ENCODE data around the gene BMP3. TPM values are rescaled to one million over a fixed set of nuclear protein-coding genes. Genes with fewer than 3 reads are reported as not detected.

Gene BMP3
- total RNA-seq, 4 donors from 2014 or later = 0.83 to 1.5 (median 1.2) TPM

DNA sequence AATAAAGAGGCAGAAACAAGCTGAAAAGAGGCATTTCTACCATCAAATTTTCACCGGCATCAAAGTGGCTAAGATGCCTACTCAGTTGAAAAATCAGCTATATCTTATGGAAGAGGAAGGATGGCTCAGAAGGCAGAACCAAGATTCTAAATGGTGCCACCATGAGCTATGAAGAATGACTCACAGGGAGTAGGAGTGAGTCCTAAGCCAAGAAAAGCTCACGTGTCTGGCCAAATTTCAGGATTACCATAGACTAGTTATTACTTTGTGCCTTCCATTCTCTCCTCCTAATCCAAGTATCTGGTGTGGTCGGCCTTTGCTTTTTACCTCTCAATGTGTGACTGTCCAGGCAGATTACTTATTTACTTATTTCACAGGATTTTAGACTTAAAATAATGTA, 54.8 kb downstream of the BMP3 start:
- intact Hi-C loops (cut with DNase I; ENCODE audit: low total_unique reads) = no loop called here
- no peak for TF ChIP-seq POLR2A (IDR thresholded peaks at IDR 0.05)
- TF ChIP-seq, protein P1, sequence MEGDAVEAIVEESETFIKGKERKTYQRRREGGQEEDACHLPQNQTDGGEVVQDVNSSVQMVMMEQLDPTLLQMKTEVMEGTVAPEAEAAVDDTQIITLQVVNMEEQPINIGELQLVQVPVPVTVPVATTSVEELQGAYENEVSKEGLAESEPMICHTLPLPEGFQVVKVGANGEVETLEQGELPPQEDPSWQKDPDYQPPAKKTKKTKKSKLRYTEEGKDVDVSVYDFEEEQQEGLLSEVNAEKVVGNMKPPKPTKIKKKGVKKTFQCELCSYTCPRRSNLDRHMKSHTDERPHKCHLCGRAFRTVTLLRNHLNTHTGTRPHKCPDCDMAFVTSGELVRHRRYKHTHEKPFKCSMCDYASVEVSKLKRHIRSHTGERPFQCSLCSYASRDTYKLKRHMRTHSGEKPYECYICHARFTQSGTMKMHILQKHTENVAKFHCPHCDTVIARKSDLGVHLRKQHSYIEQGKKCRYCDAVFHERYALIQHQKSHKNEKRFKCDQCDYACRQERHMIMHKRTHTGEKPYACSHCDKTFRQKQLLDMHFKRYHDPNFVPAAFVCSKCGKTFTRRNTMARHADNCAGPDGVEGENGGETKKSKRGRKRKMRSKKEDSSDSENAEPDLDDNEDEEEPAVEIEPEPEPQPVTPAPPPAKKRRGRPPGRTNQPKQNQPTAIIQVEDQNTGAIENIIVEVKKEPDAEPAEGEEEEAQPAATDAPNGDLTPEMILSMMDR (IDR thresholded peaks at IDR 0.05) = no peak
- WGBS, 2 donors = 66 to 70% methylated on average over 3 of the region's 3 CpGs
- DNase-seq (ENCODE audit: low spot score in 2 of 2) = no peak
- H3K4me3 ChIP-seq (ENCODE audit: low read depth, poor library complexity, severe bottlenecking) = no peak overlapping the region

DNA sequence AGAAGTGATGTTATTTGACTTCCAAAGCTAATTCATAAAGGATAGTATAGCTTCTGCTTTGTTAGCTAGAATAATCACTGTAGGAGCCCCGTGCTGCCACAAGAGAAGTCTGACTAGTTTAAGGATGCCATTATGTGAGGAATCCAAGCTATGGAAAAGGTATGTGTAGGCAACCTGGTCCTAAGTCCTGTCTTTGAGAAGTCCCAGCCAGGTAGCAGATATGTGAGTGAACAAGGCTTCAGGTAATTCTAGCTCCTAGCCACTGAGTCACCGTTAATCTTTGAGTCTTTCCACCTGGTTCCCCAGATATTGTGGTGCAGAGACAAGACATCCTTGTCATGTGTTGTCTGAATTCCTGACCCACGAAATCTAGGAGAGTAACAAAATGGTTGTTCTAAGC, 55.5 kb downstream of the BMP3 start:
- no peak for DNase-seq (ENCODE audit: low spot score in 2 of 2)
- H3K4me3 ChIP-seq (ENCODE audit: low read depth, poor library complexity, severe bottlenecking) = no peak overlapping the region
- intact Hi-C loops (cut with DNase I; ENCODE audit: low total_unique reads) = no loop called here
- 82 to 90% methylated on average over 3 of the region's 3 CpGs for WGBS, 2 donors
- TF ChIP-seq, protein P1 (IDR thresholded peaks at IDR 0.05) = no peak
- TF ChIP-seq POLR2A (IDR thresholded peaks at IDR 0.05) = no peak

DNA sequence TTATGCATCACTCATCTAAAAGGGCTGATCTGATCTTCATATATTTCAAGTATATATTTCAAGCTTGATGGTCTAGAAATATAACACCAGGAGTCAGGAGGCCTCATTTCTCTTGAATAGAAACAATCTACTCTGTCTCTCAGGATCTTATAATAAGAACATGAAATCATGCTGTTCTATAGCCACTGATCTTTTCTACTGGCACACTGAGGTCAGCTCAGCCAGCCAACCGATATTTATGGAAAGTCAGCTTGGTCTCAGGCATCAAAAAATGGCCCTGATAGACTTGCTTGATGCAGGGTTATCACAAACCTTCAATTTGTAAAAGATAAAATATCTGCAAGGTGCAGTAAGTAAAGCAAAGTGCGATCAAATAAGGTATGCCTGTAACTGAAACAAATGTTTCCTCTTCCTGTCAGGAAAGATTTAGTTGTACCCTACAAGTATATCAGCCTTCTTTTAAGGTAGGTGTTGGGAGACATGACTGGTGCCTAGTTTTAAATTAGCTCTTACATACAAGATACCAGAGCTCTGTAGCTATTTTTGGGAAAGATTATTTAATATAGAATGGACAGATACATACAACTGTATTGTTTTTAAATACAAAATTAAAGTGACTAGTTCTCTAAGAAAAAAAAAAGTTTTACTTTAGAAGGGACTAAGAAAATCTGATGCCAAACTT, 63.4 kb downstream of the BMP3 start:
- H3K4me3 ChIP-seq (ENCODE audit: low read depth, poor library complexity, severe bottlenecking) = no peak overlapping the region
- intact Hi-C loops (cut with DNase I; ENCODE audit: low total_unique reads) = no loop called here
- WGBS, 2 donors = 83 to 95% methylated on average over 2 of the region's 2 CpGs
- TF ChIP-seq, protein P1 (IDR thresholded peaks at IDR 0.05) = no peak
- TF ChIP-seq POLR2A (IDR thresholded peaks at IDR 0.05) = no peak
- DNase-seq (ENCODE audit: low spot score in 2 of 2) = no peak

DNA sequence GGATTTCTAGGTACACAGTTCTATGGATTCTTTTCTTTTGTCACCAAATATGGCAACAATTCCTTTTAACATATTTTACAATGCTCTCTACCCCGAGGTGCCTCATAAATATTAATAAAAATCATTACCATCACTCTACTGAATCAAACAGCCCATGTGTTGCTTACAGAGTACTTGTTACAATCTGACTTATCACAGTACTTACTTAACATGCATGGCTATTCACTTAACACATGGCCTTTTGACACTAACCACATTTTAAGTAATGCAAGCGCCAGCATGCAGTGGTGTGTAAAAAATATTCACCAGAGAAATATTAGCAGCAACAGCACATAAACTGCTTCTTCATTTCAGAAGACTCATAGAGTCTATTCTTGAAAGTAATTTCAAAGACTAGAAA, 64.9 kb downstream of the BMP3 start:
- no peak for DNase-seq (ENCODE audit: low spot score in 2 of 2)
- no peak overlapping the region for H3K4me3 ChIP-seq (ENCODE audit: low read depth, poor library complexity, severe bottlenecking)
- WGBS, 2 donors = 61 to 68% methylated on average over 2 of the region's 2 CpGs
- intact Hi-C loops (cut with DNase I; ENCODE audit: low total_unique reads) = no loop called here
- no peak for TF ChIP-seq POLR2A (IDR thresholded peaks at IDR 0.05)
- TF ChIP-seq, protein P1 (IDR thresholded peaks at IDR 0.05) = no peak

DNA sequence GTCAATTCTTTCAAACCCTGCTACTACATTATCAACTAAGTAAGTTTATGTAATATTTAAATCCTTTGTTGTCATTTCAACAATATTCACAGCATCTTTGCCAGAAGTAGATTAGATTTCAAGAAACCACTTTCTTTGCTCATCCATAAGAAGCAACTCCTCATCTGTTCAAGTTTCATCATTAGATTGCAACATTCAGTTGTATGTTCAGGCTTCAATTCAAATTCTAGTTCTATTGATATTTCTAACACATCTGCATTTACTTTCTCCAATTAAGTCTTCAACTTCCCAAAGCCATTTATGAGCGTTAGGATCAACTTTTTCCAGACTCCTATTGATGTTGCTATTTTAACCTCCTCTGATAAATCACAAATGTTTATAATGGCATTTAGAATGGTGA, 66.1 kb downstream of the BMP3 start:
- intact Hi-C loops (cut with DNase I; ENCODE audit: low total_unique reads) = no loop called here
- no peak overlapping the region for H3K4me3 ChIP-seq (ENCODE audit: low read depth, poor library complexity, severe bottlenecking)
- DNase-seq (ENCODE audit: low spot score in 2 of 2) = no peak
- 58 to 76% methylated on average over 1 of the region's 1 CpG for WGBS, 2 donors
- TF ChIP-seq POLR2A (IDR thresholded peaks at IDR 0.05) = no peak
- TF ChIP-seq, protein P1 (IDR thresholded peaks at IDR 0.05) = no peak

DNA sequence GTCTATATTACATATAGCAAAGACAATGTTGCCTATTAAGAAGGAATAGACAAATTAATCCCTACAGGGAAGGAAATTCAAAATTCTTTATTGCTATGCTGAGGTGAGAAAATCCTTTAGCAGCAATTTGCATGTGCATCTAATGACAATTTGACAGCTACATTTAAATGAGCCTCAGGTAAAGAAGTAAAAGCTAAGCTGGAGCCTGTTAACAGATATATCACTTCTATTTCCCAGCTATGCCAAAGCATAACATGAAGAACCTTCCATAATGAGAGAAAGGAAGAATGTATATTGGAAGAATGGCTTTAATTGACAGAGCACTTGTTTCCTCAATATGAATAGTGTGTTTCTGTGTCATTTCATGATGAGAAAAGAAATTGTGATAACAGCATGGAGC, 71.6 kb downstream of the BMP3 start:
- DNase-seq (ENCODE audit: low spot score in 2 of 2) = no peak
- intact Hi-C loops (cut with DNase I; ENCODE audit: low total_unique reads) = no loop called here
- no peak overlapping the region for H3K4me3 ChIP-seq (ENCODE audit: low read depth, poor library complexity, severe bottlenecking)
- no peak for TF ChIP-seq POLR2A (IDR thresholded peaks at IDR 0.05)
- TF ChIP-seq, protein P1 (IDR thresholded peaks at IDR 0.05) = no peak
